ENCODE data around the gene GNG2. TPM values are rescaled to one million over a fixed set of nuclear protein-coding genes. Genes with fewer than 3 reads are reported as not detected.

GNG2 gene
- total RNA-seq, 1 experiment from 2014 or later, result 7.0 TPM

GRCh38 chr14:51933191-51933590 is 72.8 kb downstream of the GNG2 start:
- Mint-ChIP-seq H3K36me3 (ENCODE audit: insufficient read depth in 1 of 3, low read depth in 3 of 3) (no peaks in the 10 kb centered on the region), H3K4me3 (no peak overlapping the region), H3K9me3 (no peaks in the 10 kb centered on the region), H3K27me3 (ENCODE audit: low read depth) (no peaks in the 10 kb centered on the region), H3K27ac (no peak overlapping the region), H3K4me1 (peaks cover 2% of the 10 kb centered on the region in 2 experiments; a peak in 2 of 4 replicates)
- Histone ChIP-seq H3K79me2 (ENCODE audit: insufficient read depth, low read length) (no peaks in the 10 kb centered on the region), H3K4ac (ENCODE audit: low read depth, low read length) (no peak overlapping the region), H4K20me1 (ENCODE audit: control insufficient read depth, insufficient read depth, insufficient read length) (no peaks in the 10 kb centered on the region), H3K23ac (ENCODE audit: insufficient read length, low read depth, low read length) (no peak overlapping the region), H2BK120ac (ENCODE audit: low read depth, low read length, poor library complexity, severe bottlenecking) (no peak overlapping the region), H3K56ac (ENCODE audit: insufficient read length, low read depth, low read length) (no peak overlapping the region), H3K4me2 (ENCODE audit: insufficient read depth, insufficient read length, low read length) (no peak overlapping the region), H3K9ac (ENCODE audit: extremely low read depth, insufficient read length, low read length) (no peak overlapping the region), H3K9me3 (ENCODE audit: control insufficient read depth, low read depth, low read length) (no peaks in the 10 kb centered on the region), H2AK5ac (ENCODE audit: insufficient read length, low read length) (no peak overlapping the region), H3K14ac (ENCODE audit: insufficient read depth, low read length) (no peak overlapping the region), H2BK15ac (ENCODE audit: low read depth, low read length) (no peak overlapping the region), H3K27me3 (ENCODE audit: insufficient read depth, low read length) (no peaks in the 10 kb centered on the region), H3K18ac (ENCODE audit: insufficient read length, low read depth, low read length) (no peak overlapping the region), H4K8ac (replicated peaks; ENCODE audit: insufficient read length, low read depth, low read length) (no peak overlapping the region), H4K5ac (ENCODE audit: insufficient read length, low read depth, low read length) (no peak overlapping the region), H2BK12ac (ENCODE audit: insufficient read length, low read depth, low read length) (no peak overlapping the region), H3K23me2 (ENCODE audit: insufficient read length, low read depth, low read length, poor library complexity, severe bottlenecking) (no peaks in the 10 kb centered on the region), H3K79me1 (ENCODE audit: insufficient read depth, low read depth, low read length, poor library complexity, severe bottlenecking) (no peaks in the 10 kb centered on the region), H3T11ph (ENCODE audit: low read length) (no peak overlapping the region), H3K27ac (ENCODE audit: insufficient read length, low read depth, low read length) (no peak overlapping the region), H2BK20ac (ENCODE audit: low read depth, low read length, poor library complexity, severe bottlenecking) (no peak overlapping the region), H2BK5ac (ENCODE audit: insufficient read length, low read length) (no peak overlapping the region), H4K91ac (ENCODE audit: insufficient read length, low read depth, low read length) (no peak overlapping the region), H2AFZ (ENCODE audit: low read length) (no peak overlapping the region), H3K4me1 (ENCODE audit: insufficient read depth, low read length) (no peaks in the 10 kb centered on the region)
- no CpG with 5 or more reads among the region's 3 CpGs for WGBS (ENCODE audit: extremely low coverage, insufficient read length, low lambda C conversion rate)
- DNase-seq, result no peak
- TF ChIP-seq CTCF (conservative IDR thresholded peaks at IDR 0.05), result no peak
